ENCODE measurements around the gene ATG4A.

- TF ChIP-seq CTCF (IDR thresholded peaks at IDR 0.05; ENCODE audit: borderline replicate concordance, extremely low read depth, low read length, poor library complexity, severe bottlenecking), result no peak
- no peak for TF ChIP-seq EZH2 (IDR thresholded peaks at IDR 0.05; ENCODE audit: borderline replicate concordance, low read depth, low read length, severe bottlenecking)
Observed at GRCh38 chrX:108091878-108092291, 307 bp downstream of the ATG4A start.
